Prostate gland (tissue), 2 donors: ENCODE measurements around the gene EIF3B.

Source experiments
- POLR2A ChIP-seq: fragments of 450-650 bp; IDR thresholded peaks from one replicate; pipeline ENCODE4 v1.6.1; 2016; ENCODE audit warnings: antibody characterized with exemption, mild to moderate bottlenecking
- TF ChIP-seq, protein P1 (sequence below), 4 experiments: fragments of 200-600 bp in 2 of 4; fragments of 450-650 bp in 2 of 4; sonication (generic) in 2 of 4; IDR thresholded peaks; 1 replicate in 3 of 4; 2 replicates in 1 of 4; pipeline ENCODE4 v1.5.1; 2016 to 2019; ENCODE audit warnings: antibody characterized with exemption in 4 of 4, mild to moderate bottlenecking in 2 of 4, moderate library complexity in 2 of 4

DNA sequence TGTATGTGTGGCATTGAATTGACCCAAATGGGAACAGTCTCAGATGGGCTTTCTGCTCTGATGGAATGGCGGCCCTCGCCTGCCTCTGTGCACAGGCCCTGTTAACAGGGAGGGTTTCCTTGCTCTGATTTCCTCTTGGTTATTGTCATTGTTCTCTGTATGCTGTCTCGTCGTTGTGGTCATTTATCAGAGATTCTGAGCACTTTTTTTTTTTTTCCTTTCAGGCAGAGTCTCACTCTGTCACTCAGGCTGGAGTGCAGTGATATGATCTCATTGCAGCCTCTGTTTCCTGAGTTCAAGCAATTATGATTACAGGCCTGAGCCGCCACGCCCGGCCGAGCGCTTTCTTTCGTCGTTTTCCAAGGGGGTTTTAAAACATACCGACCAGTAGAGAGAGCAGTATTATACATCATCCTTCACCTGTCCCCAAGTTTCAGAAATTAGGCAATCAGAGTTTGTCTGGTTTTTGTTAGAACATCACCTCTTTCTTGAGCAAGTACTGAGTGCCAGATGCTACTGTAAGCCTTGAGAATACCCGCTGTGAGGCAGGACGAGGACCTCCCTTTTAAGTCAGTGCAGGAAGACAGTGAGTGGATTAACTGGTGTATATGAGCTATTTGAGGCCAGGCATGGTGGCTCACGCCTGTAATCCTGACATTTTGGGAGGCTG lies 55.3 kb downstream of the EIF3B start:
- no peak for TF ChIP-seq POLR2A
- TF ChIP-seq, protein P1, sequence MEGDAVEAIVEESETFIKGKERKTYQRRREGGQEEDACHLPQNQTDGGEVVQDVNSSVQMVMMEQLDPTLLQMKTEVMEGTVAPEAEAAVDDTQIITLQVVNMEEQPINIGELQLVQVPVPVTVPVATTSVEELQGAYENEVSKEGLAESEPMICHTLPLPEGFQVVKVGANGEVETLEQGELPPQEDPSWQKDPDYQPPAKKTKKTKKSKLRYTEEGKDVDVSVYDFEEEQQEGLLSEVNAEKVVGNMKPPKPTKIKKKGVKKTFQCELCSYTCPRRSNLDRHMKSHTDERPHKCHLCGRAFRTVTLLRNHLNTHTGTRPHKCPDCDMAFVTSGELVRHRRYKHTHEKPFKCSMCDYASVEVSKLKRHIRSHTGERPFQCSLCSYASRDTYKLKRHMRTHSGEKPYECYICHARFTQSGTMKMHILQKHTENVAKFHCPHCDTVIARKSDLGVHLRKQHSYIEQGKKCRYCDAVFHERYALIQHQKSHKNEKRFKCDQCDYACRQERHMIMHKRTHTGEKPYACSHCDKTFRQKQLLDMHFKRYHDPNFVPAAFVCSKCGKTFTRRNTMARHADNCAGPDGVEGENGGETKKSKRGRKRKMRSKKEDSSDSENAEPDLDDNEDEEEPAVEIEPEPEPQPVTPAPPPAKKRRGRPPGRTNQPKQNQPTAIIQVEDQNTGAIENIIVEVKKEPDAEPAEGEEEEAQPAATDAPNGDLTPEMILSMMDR (IDR thresholded peaks at IDR 0.05) = no peak
